GM21528 (cell line): ENCODE data around the gene INPPL1.

ENCODE experiments used
- ATAC-seq: cut with Tn5 transposase; IDR thresholded peaks from one replicate; pipeline ENCODE4 v1.9.1; 2021; ENCODE audit warnings: mild to moderate bottlenecking, moderate library complexity; ENCODE audit not compliant: unreplicated experiment, low FRiP score

INPPL1 gene

DNA sequence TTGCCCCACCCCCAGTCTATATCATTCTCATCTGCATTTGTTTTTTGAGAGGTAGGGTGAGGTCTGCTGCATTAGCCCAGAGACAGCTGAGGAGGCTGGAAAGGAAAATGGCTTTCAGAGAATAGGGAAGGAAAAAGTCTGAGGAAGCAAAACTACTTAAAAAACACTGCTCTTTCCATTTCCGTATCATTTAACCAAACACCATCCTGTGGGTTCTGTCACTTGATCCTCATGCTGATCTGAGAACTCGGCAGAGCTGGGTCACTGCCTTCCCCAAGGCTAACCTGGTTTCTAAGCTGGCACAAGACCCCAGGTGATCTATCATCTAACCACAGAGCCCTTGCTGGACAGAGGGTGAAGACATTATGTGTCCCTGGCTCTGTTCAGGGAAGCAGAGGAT lies 6.7 kb upstream of the INPPL1 start:
- ATAC-seq: no peak

- ATAC-seq: no peak
These were observed 6.3 kb upstream of the INPPL1 start for GRCh38 chr11:72218251-72218745.

DNA sequence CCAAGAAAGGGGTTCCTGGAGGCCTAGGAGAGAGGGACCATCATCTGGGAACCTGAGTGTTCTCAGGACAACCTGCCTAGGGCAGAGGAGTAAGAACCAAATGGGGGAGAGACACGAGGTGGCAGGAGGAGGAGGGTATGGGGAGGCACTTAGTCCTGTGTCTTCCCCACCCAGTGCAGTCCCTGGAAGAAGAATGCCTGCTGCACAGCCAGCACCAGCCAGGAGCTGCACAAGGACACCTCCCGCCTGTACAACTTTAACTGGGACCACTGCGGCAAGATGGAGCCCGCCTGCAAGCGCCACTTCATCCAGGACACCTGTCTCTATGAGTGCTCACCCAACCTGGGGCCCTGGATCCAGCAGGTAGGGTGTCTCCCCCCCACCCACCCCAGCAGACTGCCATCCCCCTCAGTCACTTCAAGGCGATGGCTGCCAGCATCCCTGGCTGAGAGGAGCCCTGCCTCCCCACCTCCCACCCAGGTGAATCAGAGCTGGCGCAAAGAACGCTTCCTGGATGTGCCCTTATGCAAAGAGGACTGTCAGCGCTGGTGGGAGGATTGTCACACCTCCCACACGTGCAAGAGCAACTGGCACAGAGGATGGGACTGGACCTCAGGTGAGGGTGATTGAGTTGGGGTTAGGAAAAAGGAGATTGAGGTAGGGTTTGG lies 3.7 kb upstream of the INPPL1 start:
- ATAC-seq: no peak

- no peak for ATAC-seq
These were observed 3.0 kb upstream of the INPPL1 start for GRCh38 chr11:72221386-72222075.

GRCh38 chr11:72222106-72222891 lies 2.3 kb upstream of the INPPL1 start:
- ATAC-seq: no peak

DNA sequence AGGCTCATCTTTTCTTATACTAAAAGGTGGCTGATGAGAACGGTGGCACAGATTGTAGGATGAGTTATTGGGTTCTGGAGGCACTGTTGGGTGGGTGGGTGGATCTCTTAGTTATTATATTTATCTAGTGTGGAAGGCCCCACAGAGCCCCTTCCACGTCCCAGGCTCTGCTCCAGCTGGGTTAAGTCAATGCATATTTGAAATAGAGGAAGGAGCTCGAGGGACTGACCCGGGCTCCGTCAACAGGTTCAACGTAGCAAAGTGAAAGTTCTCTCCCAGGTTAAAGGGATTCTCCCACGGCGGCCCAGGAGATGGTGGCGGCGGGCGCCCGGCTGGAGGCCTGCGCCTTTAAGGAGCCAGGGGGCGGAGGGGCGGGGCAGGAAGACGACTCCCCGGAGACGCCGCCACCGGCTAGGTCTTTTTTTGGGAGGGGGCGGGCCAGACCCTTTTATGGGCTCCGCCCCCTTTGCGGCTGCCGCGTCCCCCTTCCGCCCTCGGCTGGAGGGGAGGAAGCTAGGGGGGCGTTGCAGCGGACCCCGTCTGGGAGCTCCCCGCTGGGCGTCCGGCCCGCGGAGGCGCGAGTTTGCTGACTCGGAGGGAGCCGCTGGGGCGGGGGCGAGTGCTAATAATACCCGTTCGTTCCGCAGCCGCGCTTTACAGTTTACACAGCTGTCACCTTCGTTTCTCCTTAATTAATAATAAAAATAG lies 1.5 kb upstream of the INPPL1 start:
- peak; percentile 67 for ATAC-seq

DNA sequence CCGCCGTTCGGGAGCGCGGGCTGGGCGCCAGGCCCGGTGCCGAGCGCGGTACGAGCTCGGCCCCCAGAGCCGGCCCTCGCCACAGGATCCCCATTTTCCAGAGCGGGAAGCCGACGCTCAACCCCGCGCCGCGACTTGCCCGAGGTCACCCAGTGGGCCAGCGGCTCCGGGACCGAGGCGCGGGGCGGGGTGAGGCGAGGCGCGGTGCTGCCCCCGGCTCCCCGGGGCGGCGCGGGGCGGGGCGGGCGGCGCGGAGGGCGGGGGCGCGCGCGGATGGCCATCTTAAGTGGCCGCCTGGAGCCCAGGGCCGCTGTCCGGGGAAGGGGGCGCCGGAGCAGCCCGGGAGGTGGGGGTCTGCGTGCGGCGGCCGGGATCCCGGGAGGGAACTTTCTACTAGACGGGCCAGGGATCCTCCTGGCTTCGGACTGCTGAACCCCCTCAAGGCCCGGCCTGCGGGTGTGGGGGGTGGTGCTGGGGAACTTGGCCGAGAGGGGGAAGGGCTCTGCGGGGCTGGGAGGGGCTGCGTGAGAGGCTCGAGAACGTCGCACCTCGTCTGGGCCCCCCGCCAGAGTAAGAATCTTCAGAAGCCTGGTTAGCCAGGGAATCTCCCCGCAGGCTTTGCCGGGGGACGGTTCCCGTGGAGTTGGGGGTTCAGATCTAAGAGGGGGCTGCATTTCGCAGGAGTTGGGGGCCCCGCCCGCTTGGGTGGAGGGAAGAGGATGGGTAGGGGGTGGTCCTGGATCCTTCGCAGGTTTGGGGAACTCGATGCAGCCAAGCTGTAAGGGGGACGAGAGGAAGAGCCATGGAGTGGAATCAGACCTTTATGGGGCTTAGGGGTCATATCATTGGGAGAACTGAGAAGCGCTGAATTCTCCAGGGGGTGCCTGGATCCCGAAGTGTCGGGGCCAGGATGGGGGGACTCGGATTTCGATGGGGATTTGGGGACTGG lies 678 bp upstream of the INPPL1 start:
- ATAC-seq: peak; percentile 47

DNA sequence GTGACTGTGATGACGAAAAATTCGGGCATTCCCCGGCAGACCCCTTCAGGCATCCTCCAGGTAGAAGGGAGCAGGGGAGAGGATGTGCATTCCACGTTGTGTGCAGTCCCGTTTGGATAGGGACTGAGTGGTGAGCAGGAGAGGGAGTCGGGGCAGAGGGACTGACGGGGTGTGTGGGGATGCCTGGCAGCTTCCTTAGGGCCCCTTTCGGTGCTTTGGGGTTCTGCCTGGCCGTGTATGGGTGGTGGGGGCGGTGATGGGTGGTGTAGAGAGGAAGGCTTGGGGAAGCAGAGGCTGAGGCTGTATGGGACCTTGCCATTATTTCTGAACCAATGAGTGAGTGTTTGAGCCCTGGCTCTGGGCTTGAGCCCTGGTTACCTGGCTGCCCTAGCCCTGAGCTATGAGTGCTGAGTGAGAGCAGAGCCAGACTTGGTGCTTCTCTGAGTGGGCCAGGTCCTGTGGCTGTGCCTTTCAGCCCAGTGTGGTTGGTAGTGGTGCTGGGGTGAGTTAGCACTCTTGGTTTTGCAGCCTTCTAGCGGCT lies 914 bp downstream of the INPPL1 start:
- ATAC-seq: no peak

- no peak for ATAC-seq
These were observed 2.1 kb downstream of the INPPL1 start for GRCh38 chr11:72226701-72227100.

GRCh38 chr11:72227316-72228228 lies 3.0 kb downstream of the INPPL1 start:
- no peak for ATAC-seq

DNA sequence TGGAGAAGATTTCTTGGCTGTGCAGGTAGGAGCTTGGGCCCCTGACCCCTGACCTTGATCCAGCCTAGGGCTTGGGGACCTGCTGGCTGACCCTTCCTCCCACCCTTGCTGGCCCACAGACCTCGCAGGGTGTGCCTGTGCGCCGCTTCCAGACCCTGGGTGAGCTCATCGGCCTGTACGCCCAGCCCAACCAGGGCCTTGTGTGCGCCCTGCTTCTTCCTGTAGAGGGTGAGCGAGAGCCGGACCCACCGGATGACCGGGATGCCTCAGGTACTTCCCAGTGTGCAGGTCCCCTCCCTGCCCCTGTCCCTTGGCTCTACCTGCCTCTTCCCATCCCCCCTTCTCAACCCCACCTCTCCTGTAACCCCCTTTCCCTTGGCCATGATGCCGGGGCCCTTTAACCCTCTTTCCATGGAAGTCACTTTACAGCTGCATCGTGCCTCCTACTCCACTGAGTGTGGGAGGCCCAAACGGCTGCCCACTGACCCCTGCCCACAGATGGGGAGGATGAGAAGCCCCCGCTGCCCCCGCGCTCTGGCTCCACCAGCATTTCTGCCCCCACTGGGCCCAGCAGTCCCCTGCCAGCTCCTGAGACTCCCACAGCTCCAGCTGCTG lies 3.8 kb downstream of the INPPL1 start:
- no peak for ATAC-seq

DNA sequence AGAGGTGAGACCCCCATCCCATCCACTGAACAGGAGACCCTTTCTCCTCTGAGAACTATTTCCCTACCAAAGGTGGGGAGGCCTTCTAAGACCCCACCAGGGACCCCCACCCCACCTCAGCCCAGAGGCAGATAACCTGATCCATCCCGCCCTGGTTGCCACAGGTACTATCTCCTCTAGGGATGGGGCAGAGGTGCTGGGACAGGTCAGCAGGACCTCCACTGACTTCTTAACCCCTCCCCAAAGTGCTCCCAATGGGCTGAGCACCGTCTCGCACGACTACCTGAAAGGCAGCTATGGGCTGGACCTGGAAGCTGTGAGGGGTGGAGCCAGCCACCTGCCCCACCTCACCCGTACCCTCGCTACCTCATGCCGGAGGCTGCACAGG lies 4.3 kb downstream of the INPPL1 start:
- no peak for ATAC-seq

DNA sequence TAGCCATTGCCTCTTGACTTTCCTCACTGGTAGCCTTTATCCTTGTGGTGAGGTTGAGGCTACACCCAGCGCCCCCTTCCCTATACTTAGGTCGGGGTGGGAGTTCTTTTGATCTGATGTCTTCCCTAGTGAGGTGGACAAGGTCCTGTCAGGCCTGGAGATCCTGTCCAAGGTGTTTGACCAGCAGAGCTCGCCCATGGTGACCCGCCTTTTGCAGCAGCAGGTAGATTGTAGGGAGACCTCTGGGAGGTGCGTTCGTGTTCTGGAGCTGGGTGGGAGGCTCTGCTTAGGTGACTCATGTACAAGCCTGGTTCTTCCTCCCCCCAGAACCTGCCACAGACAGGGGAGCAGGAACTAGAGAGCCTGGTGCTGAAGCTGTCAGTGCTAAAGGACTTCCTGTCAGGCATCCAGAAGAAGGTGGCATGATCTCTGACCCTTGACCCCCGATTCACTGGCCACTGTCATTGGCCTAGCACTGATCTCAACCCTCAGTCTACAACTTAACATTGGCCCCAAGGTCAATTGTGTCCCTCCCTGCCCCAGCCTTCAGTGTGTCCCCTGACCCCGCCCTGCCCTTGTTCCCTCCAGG lies 4.9 kb downstream of the INPPL1 start:
- no peak for ATAC-seq

DNA sequence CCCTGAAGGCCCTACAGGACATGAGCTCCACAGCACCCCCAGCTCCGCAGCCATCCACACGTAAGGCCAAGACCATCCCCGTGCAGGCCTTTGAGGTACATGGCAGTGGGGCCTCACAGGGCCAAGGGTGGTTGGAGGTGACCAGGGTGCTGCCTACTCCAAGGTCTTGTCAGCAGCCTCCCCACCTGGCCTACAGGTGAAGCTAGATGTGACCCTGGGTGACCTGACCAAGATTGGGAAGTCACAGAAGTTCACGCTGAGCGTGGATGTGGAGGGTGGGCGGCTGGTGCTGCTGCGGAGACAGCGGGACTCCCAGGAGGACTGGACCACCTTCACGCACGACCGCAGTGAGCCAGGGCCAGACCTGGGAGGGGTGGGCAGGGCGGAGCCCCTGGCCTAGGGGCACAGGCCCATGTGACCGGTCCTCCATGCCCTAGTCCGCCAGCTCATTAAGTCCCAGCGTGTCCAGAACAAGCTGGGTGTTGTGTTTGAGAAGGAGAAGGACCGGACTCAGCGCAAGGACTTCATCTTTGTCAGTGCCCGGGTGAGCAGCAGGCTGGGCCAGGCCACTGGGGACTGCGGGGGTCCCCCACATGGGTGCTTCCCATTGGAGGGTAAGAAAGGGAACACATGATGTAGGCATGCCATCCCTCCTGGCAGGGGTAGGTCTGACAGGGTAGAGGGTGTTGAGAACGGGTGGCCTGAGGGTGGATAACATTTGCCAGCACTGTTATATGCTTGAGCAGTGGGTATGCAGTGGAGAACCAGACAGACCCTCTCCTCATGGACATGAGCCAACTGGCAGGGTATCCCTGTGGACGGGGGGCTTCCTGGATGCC lies 5.6 kb downstream of the INPPL1 start:
- no peak for ATAC-seq

- no peak for ATAC-seq
These were observed 6.3 kb downstream of the INPPL1 start for GRCh38 chr11:72230764-72231365.
